ACHN (cell line): ENCODE data around the gene AXIN1.
"Not testable (repeated sequence)": the region's sequence is repeated elsewhere in the genome, so short reads cannot be mapped to it uniquely, and the experiment has no call there.

Source experiments
- DNase-seq: peaks from one replicate; pipeline ENCODE4 v3.0.0-alpha.2; 2015
- in situ Hi-C: cut with HindIII; loops from 2 replicates; pipeline ENCODE4 v1.10.0; 2017; ENCODE audit warnings: low sequenced_read_pairs, low pct_ligation_motif_present, low pct_unique_long_range_greater_than_20kb

The AXIN1 gene

GRCh38 chr16:381789-382717 lies 29.5 kb upstream of the AXIN1 start, which contains the start of gene PGAP6:
Gene PGAP6, minus strand, starts transcription at chr16:381978. Its CDS starts 157 bp downstream, at chr16:381821.
- peak; percentile 76 for DNase-seq
- in situ Hi-C loops = no loop called here

- DNase-seq = peak; percentile 59
- in situ Hi-C loops = no loop called here
Measured at GRCh38 chr16:381012-381788, 28.7 kb upstream of the AXIN1 start.

- in situ Hi-C loops = no loop called here
Measured at GRCh38 chr16:380762-381011, 28.2 kb upstream of the AXIN1 start.

GRCh38 chr16:379961-380761 lies 27.6 kb upstream of the AXIN1 start:
- in situ Hi-C loops = no loop called here
- DNase-seq = no peak

More at GRCh38 chr16:380762-381011, 28.2 kb upstream of the AXIN1 start:
- no peak for DNase-seq

GRCh38 chr16:379183-379960 lies 26.8 kb upstream of the AXIN1 start:
- in situ Hi-C loops = no loop called here
- no peak for DNase-seq

GRCh38 chr16:378821-379182 lies 26.3 kb upstream of the AXIN1 start:
- in situ Hi-C loops = no loop called here
- no peak for DNase-seq

GRCh38 chr16:378113-378820 lies 25.7 kb upstream of the AXIN1 start:
- DNase-seq, in situ Hi-C loops: not testable (repeated sequence)

- DNase-seq = no peak
- in situ Hi-C loops = no loop called here
Measured at GRCh38 chr16:377419-377951, 25.0 kb upstream of the AXIN1 start.

- no peak for DNase-seq
- in situ Hi-C loops = no loop called here
Measured at GRCh38 chr16:376817-377418, 24.4 kb upstream of the AXIN1 start.

GRCh38 chr16:375927-376816 lies 23.6 kb upstream of the AXIN1 start:
- in situ Hi-C loops = no loop called here
- no peak for DNase-seq

- in situ Hi-C loops = no loop called here
- DNase-seq = no peak
Measured at GRCh38 chr16:375212-375611, 22.7 kb upstream of the AXIN1 start.

GRCh38 chr16:374616-374926 lies 22.0 kb upstream of the AXIN1 start:
- in situ Hi-C loops = no loop called here

GRCh38 chr16:373848-374615 lies 21.5 kb upstream of the AXIN1 start:
- no peak for DNase-seq
- in situ Hi-C loops = no loop called here

More at GRCh38 chr16:374616-374926, 22.0 kb upstream of the AXIN1 start:
- DNase-seq = no peak

GRCh38 chr16:373020-373598 lies 20.6 kb upstream of the AXIN1 start:
- in situ Hi-C loops = no loop called here
- DNase-seq = no peak

- in situ Hi-C loops = no loop called here
- DNase-seq = no peak
Measured at GRCh38 chr16:372302-372983, 19.9 kb upstream of the AXIN1 start.
